ENCODE results near the gene CCL1. TPM values are rescaled to one million over a fixed set of nuclear protein-coding genes. Genes with fewer than 3 reads are reported as not detected.

Gene CCL1
- total RNA-seq: not detected

- intact Hi-C loops (cut with DNase I): loop anchor here (5.0 kb wide), 1 partner anchor 161 kb away; no protein-coding TSS in a partner anchor
- Histone ChIP-seq H3K4me1 (no peaks in the 10 kb centered on the region), H3K27ac (no peak within 1 kb of the TSS), H3K9me3 (no peaks in the 10 kb centered on the region), H3K4me3 (no peak within 1 kb of the TSS), H3K36me3 (no peaks in the 10 kb centered on the region), H3K27me3 (no peaks in the 10 kb centered on the region)
- TF ChIP-seq POLR2A (IDR thresholded peaks at IDR 0.05) (no peak), POLR2AphosphoS5 (IDR thresholded peaks at IDR 0.05; ENCODE audit: insufficient read depth in 1 of 2, low read depth in 1 of 2) (no peak)
- TF ChIP-seq, protein P1, sequence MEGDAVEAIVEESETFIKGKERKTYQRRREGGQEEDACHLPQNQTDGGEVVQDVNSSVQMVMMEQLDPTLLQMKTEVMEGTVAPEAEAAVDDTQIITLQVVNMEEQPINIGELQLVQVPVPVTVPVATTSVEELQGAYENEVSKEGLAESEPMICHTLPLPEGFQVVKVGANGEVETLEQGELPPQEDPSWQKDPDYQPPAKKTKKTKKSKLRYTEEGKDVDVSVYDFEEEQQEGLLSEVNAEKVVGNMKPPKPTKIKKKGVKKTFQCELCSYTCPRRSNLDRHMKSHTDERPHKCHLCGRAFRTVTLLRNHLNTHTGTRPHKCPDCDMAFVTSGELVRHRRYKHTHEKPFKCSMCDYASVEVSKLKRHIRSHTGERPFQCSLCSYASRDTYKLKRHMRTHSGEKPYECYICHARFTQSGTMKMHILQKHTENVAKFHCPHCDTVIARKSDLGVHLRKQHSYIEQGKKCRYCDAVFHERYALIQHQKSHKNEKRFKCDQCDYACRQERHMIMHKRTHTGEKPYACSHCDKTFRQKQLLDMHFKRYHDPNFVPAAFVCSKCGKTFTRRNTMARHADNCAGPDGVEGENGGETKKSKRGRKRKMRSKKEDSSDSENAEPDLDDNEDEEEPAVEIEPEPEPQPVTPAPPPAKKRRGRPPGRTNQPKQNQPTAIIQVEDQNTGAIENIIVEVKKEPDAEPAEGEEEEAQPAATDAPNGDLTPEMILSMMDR (IDR thresholded peaks at IDR 0.05): no peak
- DNase-seq (ENCODE audit: extremely low spot score in 2 of 2): no peak
Observed at GRCh38 chr17:34363183-34363661, at the start of gene CCL1. TSS of gene CCL1 (minus strand) at chr17:34363233. CDS start at chr17:34363161, 72 bp downstream.

- Histone ChIP-seq H3K9me3 (no peaks in the 10 kb centered on the region), H3K4me1 (no peaks in the 10 kb centered on the region), H3K27ac (no peak overlapping the region), H3K36me3 (no peaks in the 10 kb centered on the region), H3K27me3 (no peaks in the 10 kb centered on the region), H3K4me3 (no peak overlapping the region)
- no peak for DNase-seq (ENCODE audit: extremely low spot score in 2 of 2)
- TF ChIP-seq POLR2AphosphoS5 (IDR thresholded peaks at IDR 0.05; ENCODE audit: insufficient read depth in 1 of 2, low read depth in 1 of 2): no peak
- no peak for TF ChIP-seq POLR2A (IDR thresholded peaks at IDR 0.05)
- TF ChIP-seq, protein P1 (IDR thresholded peaks at IDR 0.05): no peak
- intact Hi-C loops (cut with DNase I): loop anchor here (10.0 kb wide), 1 partner anchor 62 kb away; no protein-coding TSS in a partner anchor
Observed at GRCh38 chr17:34412534-34412933, 49.5 kb upstream of the CCL1 start.

DNA sequence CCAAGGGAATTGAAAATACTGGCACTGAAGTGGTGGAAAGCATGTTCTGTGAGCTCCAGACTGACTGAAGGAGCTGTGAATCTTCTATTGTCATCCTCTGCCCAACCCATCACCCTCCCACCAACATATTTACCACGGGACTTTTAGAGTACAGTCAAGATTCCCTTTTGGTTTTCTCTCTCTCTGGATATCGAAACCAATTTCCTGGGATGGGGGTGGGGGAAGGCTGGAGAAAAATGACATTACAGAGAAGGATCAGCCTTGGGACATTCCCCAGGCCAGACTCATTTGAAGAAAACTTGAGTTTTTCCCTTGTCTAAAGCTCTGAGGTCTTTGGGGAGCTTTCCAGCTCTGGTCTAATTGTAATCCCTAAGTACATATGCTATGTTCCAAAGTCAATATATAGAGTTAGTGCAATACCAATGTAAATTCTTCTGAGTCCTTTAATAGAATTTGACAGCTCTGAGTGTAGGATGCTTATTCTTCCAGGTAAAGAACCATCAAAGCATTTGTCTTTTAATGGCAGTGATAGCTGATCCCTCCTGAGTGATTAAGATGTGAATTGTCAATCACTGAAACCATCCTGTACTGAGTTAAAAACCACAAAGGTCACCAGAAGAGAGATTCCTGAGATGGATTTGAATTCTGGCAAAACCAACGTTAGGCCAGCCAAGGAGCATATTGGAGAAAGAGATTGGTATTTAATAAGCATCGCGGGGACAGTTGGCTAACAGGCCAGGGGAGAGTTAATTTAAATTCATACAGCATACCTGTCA lies 48.8 kb upstream of the CCL1 start:
- H3K36me3 ChIP-seq: no peaks in the 10 kb centered on the region
- DNase-seq (ENCODE audit: extremely low spot score in 2 of 2): no peak
- no peak overlapping the region for H3K27ac ChIP-seq
- H3K9me3 ChIP-seq: no peaks in the 10 kb centered on the region
- intact Hi-C loops (cut with DNase I): loop anchor here (10.0 kb wide), 1 partner anchor 63 kb away; no protein-coding TSS in a partner anchor
- no peaks in the 10 kb centered on the region for H3K4me1 ChIP-seq
- TF ChIP-seq POLR2AphosphoS5 (IDR thresholded peaks at IDR 0.05; ENCODE audit: insufficient read depth in 1 of 2, low read depth in 1 of 2): no peak
- no peak for TF ChIP-seq POLR2A (IDR thresholded peaks at IDR 0.05)
- TF ChIP-seq, protein P1 (IDR thresholded peaks at IDR 0.05): no peak
- no peaks in the 10 kb centered on the region for H3K27me3 ChIP-seq
- H3K4me3 ChIP-seq: no peak overlapping the region

DNA sequence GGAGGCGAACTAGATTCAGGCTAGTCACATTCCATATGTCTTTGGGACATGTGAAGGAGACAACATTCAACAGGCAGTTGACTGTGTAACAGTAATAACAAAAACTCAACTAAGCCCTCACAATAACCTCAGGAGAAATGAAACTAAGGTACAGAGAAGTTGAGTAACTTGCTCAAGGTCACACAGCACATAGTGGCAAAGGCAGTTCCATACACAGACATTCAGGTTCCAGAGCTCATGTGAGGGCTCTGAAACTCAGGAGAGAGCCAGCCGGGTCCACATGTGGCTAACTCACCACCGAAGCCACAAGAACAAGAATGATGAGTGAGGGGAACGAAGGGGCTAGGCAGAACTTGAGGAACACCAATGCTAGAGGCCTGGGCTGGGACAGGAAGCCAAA lies 46.3 kb upstream of the CCL1 start:
- intact Hi-C loops (cut with DNase I): no loop called here
- Histone ChIP-seq H3K9me3 (no peaks in the 10 kb centered on the region), H3K27me3 (no peaks in the 10 kb centered on the region), H3K27ac (no peak overlapping the region), H3K4me3 (no peak overlapping the region), H3K36me3 (no peaks in the 10 kb centered on the region), H3K4me1 (no peaks in the 10 kb centered on the region)
- no peak for DNase-seq (ENCODE audit: extremely low spot score in 2 of 2)
- TF ChIP-seq, protein P1 (IDR thresholded peaks at IDR 0.05): no peak
- TF ChIP-seq POLR2A (IDR thresholded peaks at IDR 0.05): no peak
- TF ChIP-seq POLR2AphosphoS5 (IDR thresholded peaks at IDR 0.05; ENCODE audit: insufficient read depth in 1 of 2, low read depth in 1 of 2): no peak

DNA sequence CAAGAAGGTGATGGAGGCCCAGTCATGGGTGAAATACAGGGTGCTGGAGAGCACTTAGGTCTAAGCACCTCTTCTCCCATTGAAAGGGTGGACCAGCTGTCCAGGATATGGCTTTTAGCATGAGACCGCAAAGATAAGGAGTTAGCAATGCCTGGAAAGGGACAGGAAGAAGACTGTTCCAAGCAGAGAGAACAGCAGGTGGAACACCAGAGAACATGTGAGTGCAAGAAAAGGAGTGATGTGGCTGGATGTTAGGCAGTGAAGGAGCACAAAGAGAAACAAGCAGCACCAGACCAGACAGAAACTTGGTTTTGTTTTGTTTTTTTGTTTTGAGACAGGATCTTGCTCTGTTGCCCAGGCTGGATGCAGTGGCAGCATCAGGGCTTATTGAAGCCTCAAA lies 45.4 kb upstream of the CCL1 start:
- Histone ChIP-seq H3K4me3 (no peak overlapping the region), H3K9me3 (no peaks in the 10 kb centered on the region), H3K27ac (no peak overlapping the region), H3K4me1 (no peaks in the 10 kb centered on the region), H3K27me3 (no peaks in the 10 kb centered on the region), H3K36me3 (no peaks in the 10 kb centered on the region)
- no peak for DNase-seq (ENCODE audit: extremely low spot score in 2 of 2)
- intact Hi-C loops (cut with DNase I): no loop called here
- TF ChIP-seq POLR2AphosphoS5 (IDR thresholded peaks at IDR 0.05; ENCODE audit: insufficient read depth in 1 of 2, low read depth in 1 of 2) (no peak), POLR2A (IDR thresholded peaks at IDR 0.05) (no peak)
- TF ChIP-seq, protein P1 (IDR thresholded peaks at IDR 0.05): no peak
